Naive B cell (primary cell): Measurements from ENCODE around the gene FRY. TPM values are rescaled to one million over a fixed set of nuclear protein-coding genes. Genes with fewer than 3 reads are reported as not detected.
"Not testable (repeated sequence)": the region's sequence is repeated elsewhere in the genome, so short reads cannot be mapped to it uniquely, and the experiment has no call there.

Experiments
- ATAC-seq, 2 donors: fragments of 150-1000 bp; cut with Tn5 transposase; 2 replicates each; pipeline ENCODE4 v1.10.0; 2021; ENCODE audit warnings: low read depth in 2 of 2, mild to moderate bottlenecking in 2 of 2, moderate library complexity in 2 of 2
- DNase-seq: peaks from one replicate; pipeline ENCODE4 v3.0.0; 2022
- H3K27ac Mint-ChIP-seq, 6 donors: one replicate each; pipeline ENCODE4 v1.8.0; 2020 to 2022; ENCODE audit warnings: mild to moderate bottlenecking in 6 of 6, mixed read lengths in 6 of 6, moderate library complexity in 5 of 6, inconsistent platforms in 2 of 6
- H3K27me3 Mint-ChIP-seq, 3 donors: one replicate each; pipeline ENCODE4 v1.8.0; 2021 to 2022; ENCODE audit warnings: mixed read lengths in 3 of 3, mild to moderate bottlenecking in 1 of 3
- H3K36me3 Mint-ChIP-seq, 2 donors: one replicate each; pipeline ENCODE4 v1.8.0; 2020 to 2022; ENCODE audit warnings: mixed read lengths in 2 of 2, inconsistent platforms in 1 of 2, mild to moderate bottlenecking in 1 of 2
- H3K4me1 Mint-ChIP-seq, 3 donors: one replicate each; pipeline ENCODE4 v1.8.0; 2020 to 2022; ENCODE audit warnings: mixed read lengths in 3 of 3, inconsistent platforms in 1 of 3, mild to moderate bottlenecking in 1 of 3, moderate library complexity in 1 of 3
- H3K4me3 Mint-ChIP-seq, 8 donors: one replicate each; pipeline ENCODE4 v1.8.0; 2020 to 2022; ENCODE audit warnings: mild to moderate bottlenecking in 8 of 8, mixed read lengths in 8 of 8, moderate library complexity in 8 of 8, inconsistent platforms in 2 of 8
- H3K9me3 Mint-ChIP-seq, 7 donors: one replicate each; pipeline ENCODE4 v1.8.0; 2020 to 2022; ENCODE audit warnings: mixed read lengths in 7 of 7, mild to moderate bottlenecking in 5 of 7, inconsistent platforms in 2 of 7, moderate library complexity in 1 of 7
- polyA plus RNA-seq, 6 donors: library from polyadenylated mRNA; unstranded; fragments of 300-500 nt; fragmentation: Illumina TruSeq; gene quantifications; one replicate each; pipeline ENCODE4 v1.2.3, GENCODE V29; 2021; ENCODE audit warnings: low read depth in 6 of 6

The FRY gene
- polyA plus RNA-seq, 6 donors from 2014 or later = 0.33 to 1.4 (median 0.86) TPM

GRCh38 chr13:32056316-32056715, 24.7 kb downstream of the FRY start:
- H3K27me3 Mint-ChIP-seq = no peaks in the 10 kb centered on the region
- no peak overlapping the region for H3K4me3 Mint-ChIP-seq
- H3K27ac Mint-ChIP-seq = peak overlapping the region in 1 of 6 donors; percentile 47
- no peaks in the 10 kb centered on the region for H3K36me3 Mint-ChIP-seq
- no peak for DNase-seq
- ATAC-seq = no peak
- no peaks in the 10 kb centered on the region for H3K9me3 Mint-ChIP-seq
- no peaks in the 10 kb centered on the region for H3K4me1 Mint-ChIP-seq

- H3K27me3 Mint-ChIP-seq, H3K9me3 Mint-ChIP-seq, DNase-seq, ATAC-seq, H3K27ac Mint-ChIP-seq, H3K4me3 Mint-ChIP-seq, H3K4me1 Mint-ChIP-seq, H3K36me3 Mint-ChIP-seq: not testable (repeated sequence)
Observed at GRCh38 chr13:32057325-32057724, 25.8 kb downstream of the FRY start.

GRCh38 chr13:32059511-32059984, 28.0 kb downstream of the FRY start:
- no peak overlapping the region for H3K27ac Mint-ChIP-seq
- no peaks in the 10 kb centered on the region for H3K4me1 Mint-ChIP-seq
- no peaks in the 10 kb centered on the region for H3K27me3 Mint-ChIP-seq
- no peak for ATAC-seq
- no peak overlapping the region for H3K4me3 Mint-ChIP-seq
- no peaks in the 10 kb centered on the region for H3K36me3 Mint-ChIP-seq
- no peak for DNase-seq
- no peaks in the 10 kb centered on the region for H3K9me3 Mint-ChIP-seq

- ATAC-seq (no peak), DNase-seq (no peak)
- Mint-ChIP-seq H3K9me3 (no peaks in the 10 kb centered on the region), H3K27me3 (no peaks in the 10 kb centered on the region), H3K36me3 (no peaks in the 10 kb centered on the region), H3K4me1 (no peaks in the 10 kb centered on the region), H3K27ac (peak overlapping the region in 1 of 6 donors; percentile 14), H3K4me3 (no peak overlapping the region)
Observed at GRCh38 chr13:32060401-32060878, 28.9 kb downstream of the FRY start.

- Mint-ChIP-seq H3K36me3 (no peaks in the 10 kb centered on the region), H3K4me1 (no peaks in the 10 kb centered on the region), H3K27me3 (no peaks in the 10 kb centered on the region), H3K27ac (no peak overlapping the region), H3K9me3 (no peaks in the 10 kb centered on the region), H3K4me3 (no peak overlapping the region)
- DNase-seq (no peak), ATAC-seq (no peak)
Observed at GRCh38 chr13:32063619-32064233, 32.2 kb downstream of the FRY start.

- Mint-ChIP-seq H3K27me3 (peaks cover 0 to 6% (median 0%) of the 10 kb centered on the region in 3 donors), H3K4me3 (no peak overlapping the region), H3K4me1 (no peaks in the 10 kb centered on the region), H3K36me3 (no peaks in the 10 kb centered on the region), H3K9me3 (peaks cover 0 to 19% (median 6%) of the 10 kb centered on the region in 7 donors), H3K27ac (no peak overlapping the region)
- ATAC-seq = no peak
- no peak for DNase-seq
Observed at GRCh38 chr13:32067149-32067961, 35.8 kb downstream of the FRY start.

GRCh38 chr13:32068255-32068654, 36.7 kb downstream of the FRY start:
- Mint-ChIP-seq H3K27ac (peak overlapping the region in 2 of 6 donors; percentile 10 to 39), H3K27me3 (peaks cover 0 to 6% (median 0%) of the 10 kb centered on the region in 3 donors), H3K4me1 (no peaks in the 10 kb centered on the region), H3K36me3 (no peaks in the 10 kb centered on the region), H3K4me3 (no peak overlapping the region), H3K9me3 (peaks cover 0 to 19% (median 6%) of the 10 kb centered on the region in 7 donors)
- DNase-seq (no peak), ATAC-seq (no peak)

GRCh38 chr13:32073180-32073864, 41.7 kb downstream of the FRY start:
- no peak for ATAC-seq
- peaks cover 0 to 6% (median 0%) of the 10 kb centered on the region in 3 donors for H3K27me3 Mint-ChIP-seq
- no peak overlapping the region for H3K27ac Mint-ChIP-seq
- H3K4me1 Mint-ChIP-seq = no peaks in the 10 kb centered on the region
- no peak overlapping the region for H3K4me3 Mint-ChIP-seq
- H3K36me3 Mint-ChIP-seq = no peaks in the 10 kb centered on the region
- peaks cover 0 to 19% (median 6%) of the 10 kb centered on the region in 7 donors for H3K9me3 Mint-ChIP-seq
- DNase-seq = no peak

GRCh38 chr13:32075170-32075851, 43.7 kb downstream of the FRY start:
- H3K4me3 Mint-ChIP-seq = no peak overlapping the region
- no peaks in the 10 kb centered on the region for H3K4me1 Mint-ChIP-seq
- DNase-seq = no peak
- ATAC-seq = no peak
- H3K36me3 Mint-ChIP-seq = no peaks in the 10 kb centered on the region
- H3K27me3 Mint-ChIP-seq = peaks cover 0 to 6% (median 0%) of the 10 kb centered on the region in 3 donors
- no peak overlapping the region for H3K27ac Mint-ChIP-seq
- peaks cover 0 to 9% (median 0%) of the 10 kb centered on the region in 7 donors for H3K9me3 Mint-ChIP-seq

- Mint-ChIP-seq H3K27me3 (no peaks in the 10 kb centered on the region), H3K9me3 (no peaks in the 10 kb centered on the region), H3K27ac (peak overlapping the region in 1 of 6 donors; percentile 2), H3K4me3 (no peak overlapping the region), H3K36me3 (no peaks in the 10 kb centered on the region), H3K4me1 (no peaks in the 10 kb centered on the region)
- ATAC-seq (no peak), DNase-seq (no peak)
Observed at GRCh38 chr13:32079587-32079986, 48.0 kb downstream of the FRY start.

GRCh38 chr13:32080328-32080744, 48.8 kb downstream of the FRY start:
- DNase-seq (no peak), ATAC-seq (no peak)
- peak overlapping the region in 1 of 6 donors; percentile 30 for H3K27ac Mint-ChIP-seq
- no peaks in the 10 kb centered on the region for H3K27me3 Mint-ChIP-seq
- no peaks in the 10 kb centered on the region for H3K9me3 Mint-ChIP-seq
- H3K4me1 Mint-ChIP-seq = no peaks in the 10 kb centered on the region
- H3K36me3 Mint-ChIP-seq = no peaks in the 10 kb centered on the region
- H3K4me3 Mint-ChIP-seq = no peak overlapping the region

- DNase-seq (no peak), ATAC-seq (no peak)
- Mint-ChIP-seq H3K4me3 (no peak overlapping the region), H3K9me3 (no peaks in the 10 kb centered on the region), H3K27me3 (no peaks in the 10 kb centered on the region), H3K36me3 (no peaks in the 10 kb centered on the region), H3K4me1 (no peaks in the 10 kb centered on the region), H3K27ac (no peak overlapping the region)
Observed at GRCh38 chr13:32081591-32081990, 50.0 kb downstream of the FRY start.

- H3K9me3 Mint-ChIP-seq = peaks cover 0 to 5% (median 0%) of the 10 kb centered on the region in 7 donors
- H3K27ac Mint-ChIP-seq = no peak overlapping the region
- ATAC-seq (no peak), DNase-seq (no peak)
- peaks cover 0 to 8% (median 0%) of the 10 kb centered on the region in 3 donors for H3K27me3 Mint-ChIP-seq
- peaks cover 0 to 4% of the 10 kb centered on the region in 2 donors for H3K36me3 Mint-ChIP-seq
- peaks cover 0 to 4% (median 0%) of the 10 kb centered on the region in 3 donors for H3K4me1 Mint-ChIP-seq
- H3K4me3 Mint-ChIP-seq = no peak overlapping the region
Observed at GRCh38 chr13:32086366-32086765, 54.8 kb downstream of the FRY start.
